ENCODE results near the gene STMP1.
"Not testable (repeated sequence)": the region's sequence is repeated elsewhere in the genome, so short reads cannot be mapped to it uniquely, and the experiment has no call there.

Gene STMP1

GRCh38 chr7:135666846-135667245 lies 4.5 kb downstream of the STMP1 start:
- Histone ChIP-seq H3K4me1 (ENCODE audit: insufficient read depth, low read length) (peaks cover 1% of the 10 kb centered on the region; the same call in 1 of the 2 replicates), H3K27ac (ENCODE audit: low read length) (no peak overlapping the region), H3K4me3 (ENCODE audit: low read length) (no peak overlapping the region), H3K27me3 (ENCODE audit: insufficient read depth, low read length) (no peaks in the 10 kb centered on the region), H3K9me3 (ENCODE audit: insufficient read depth, low read depth, low read length) (no peaks in the 10 kb centered on the region), H3K9ac (ENCODE audit: low read depth, low read length) (no peak overlapping the region), H3K36me3 (ENCODE audit: insufficient read depth, low read depth, low read length) (no peaks in the 10 kb centered on the region)

GRCh38 chr7:135667626-135668025 lies 5.3 kb downstream of the STMP1 start:
- H3K4me1 ChIP-seq (ENCODE audit: insufficient read depth, low read length); H3K27ac ChIP-seq (ENCODE audit: low read length); H3K9me3 ChIP-seq (ENCODE audit: insufficient read depth, low read depth, low read length); H3K4me3 ChIP-seq (ENCODE audit: low read length); H3K9ac ChIP-seq (ENCODE audit: low read depth, low read length); H3K36me3 ChIP-seq (ENCODE audit: insufficient read depth, low read depth, low read length); H3K27me3 ChIP-seq (ENCODE audit: insufficient read depth, low read length): not testable (repeated sequence)

DNA sequence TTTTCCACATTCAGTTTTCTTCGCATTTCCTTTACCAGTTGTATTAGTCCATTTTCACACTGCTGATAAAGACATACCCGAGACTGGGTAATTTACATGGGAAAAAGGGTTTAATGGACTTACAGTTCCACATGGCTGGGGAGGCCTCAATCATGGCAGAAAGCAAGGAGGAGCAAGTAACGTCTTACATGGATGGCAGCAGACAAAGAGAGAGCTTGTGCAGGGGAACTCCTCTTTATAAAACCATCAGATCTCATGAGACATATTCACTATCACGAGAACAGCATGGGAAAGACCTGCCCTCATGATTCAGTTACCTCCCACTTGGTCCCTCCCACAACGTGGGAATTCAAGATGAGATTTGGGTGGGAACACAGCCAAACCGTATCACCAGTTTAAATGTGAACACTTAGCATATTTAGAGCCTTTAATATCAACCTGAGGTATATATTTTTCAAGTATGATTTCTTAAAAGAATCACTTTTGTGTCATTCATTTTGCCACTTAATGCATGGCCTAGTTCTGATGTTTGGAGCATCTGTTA lies 6.6 kb downstream of the STMP1 start:
- not testable (repeated sequence) for H3K36me3 ChIP-seq (ENCODE audit: insufficient read depth, low read depth, low read length); H3K27ac ChIP-seq (ENCODE audit: low read length); H3K27me3 ChIP-seq (ENCODE audit: insufficient read depth, low read length); H3K4me3 ChIP-seq (ENCODE audit: low read length); H3K9me3 ChIP-seq (ENCODE audit: insufficient read depth, low read depth, low read length); H3K9ac ChIP-seq (ENCODE audit: low read depth, low read length); H3K4me1 ChIP-seq (ENCODE audit: insufficient read depth, low read length)

- no peaks in the 10 kb centered on the region for H3K27me3 ChIP-seq (ENCODE audit: insufficient read depth, low read length)
- H3K9ac ChIP-seq (ENCODE audit: low read depth, low read length) = no peak overlapping the region; the same call in 1 of the 2 replicates
- H3K9me3 ChIP-seq (ENCODE audit: insufficient read depth, low read depth, low read length) = no peaks in the 10 kb centered on the region
- no peak overlapping the region for H3K27ac ChIP-seq (ENCODE audit: low read length)
- peaks cover 17% of the 10 kb centered on the region for H3K36me3 ChIP-seq (ENCODE audit: insufficient read depth, low read depth, low read length)
- no peaks in the 10 kb centered on the region for H3K4me1 ChIP-seq (ENCODE audit: insufficient read depth, low read length)
- H3K4me3 ChIP-seq (ENCODE audit: low read length) = no peak overlapping the region
Measured at GRCh38 chr7:135669774-135670173, 7.5 kb downstream of the STMP1 start.

DNA sequence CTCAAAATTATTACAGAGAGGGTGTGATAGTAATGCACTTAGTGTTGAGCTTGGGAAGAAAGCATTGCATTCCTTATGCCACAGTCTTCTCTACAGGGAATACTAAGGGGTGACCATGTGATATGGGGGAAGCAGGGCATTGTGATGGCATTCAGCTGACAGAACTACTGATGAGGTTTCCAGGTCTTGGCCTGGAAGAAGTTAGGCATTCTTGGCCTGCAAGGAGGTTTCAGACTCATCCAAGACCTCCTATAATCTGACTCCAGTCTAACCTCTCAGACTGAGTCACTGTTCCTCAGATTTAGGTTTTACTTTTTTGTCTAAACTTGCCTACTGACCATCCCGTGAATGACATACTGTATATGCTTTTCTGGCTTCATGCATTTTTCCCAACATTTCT lies 7.9 kb downstream of the STMP1 start:
- Histone ChIP-seq H3K36me3 (ENCODE audit: insufficient read depth, low read depth, low read length) (peaks cover 20% of the 10 kb centered on the region), H3K9ac (ENCODE audit: low read depth, low read length) (no peak overlapping the region; the same call in 1 of the 2 replicates), H3K4me3 (ENCODE audit: low read length) (no peak overlapping the region), H3K9me3 (ENCODE audit: insufficient read depth, low read depth, low read length) (no peaks in the 10 kb centered on the region), H3K27ac (ENCODE audit: low read length) (no peak overlapping the region), H3K4me1 (ENCODE audit: insufficient read depth, low read length) (no peaks in the 10 kb centered on the region), H3K27me3 (ENCODE audit: insufficient read depth, low read length) (no peaks in the 10 kb centered on the region)

DNA sequence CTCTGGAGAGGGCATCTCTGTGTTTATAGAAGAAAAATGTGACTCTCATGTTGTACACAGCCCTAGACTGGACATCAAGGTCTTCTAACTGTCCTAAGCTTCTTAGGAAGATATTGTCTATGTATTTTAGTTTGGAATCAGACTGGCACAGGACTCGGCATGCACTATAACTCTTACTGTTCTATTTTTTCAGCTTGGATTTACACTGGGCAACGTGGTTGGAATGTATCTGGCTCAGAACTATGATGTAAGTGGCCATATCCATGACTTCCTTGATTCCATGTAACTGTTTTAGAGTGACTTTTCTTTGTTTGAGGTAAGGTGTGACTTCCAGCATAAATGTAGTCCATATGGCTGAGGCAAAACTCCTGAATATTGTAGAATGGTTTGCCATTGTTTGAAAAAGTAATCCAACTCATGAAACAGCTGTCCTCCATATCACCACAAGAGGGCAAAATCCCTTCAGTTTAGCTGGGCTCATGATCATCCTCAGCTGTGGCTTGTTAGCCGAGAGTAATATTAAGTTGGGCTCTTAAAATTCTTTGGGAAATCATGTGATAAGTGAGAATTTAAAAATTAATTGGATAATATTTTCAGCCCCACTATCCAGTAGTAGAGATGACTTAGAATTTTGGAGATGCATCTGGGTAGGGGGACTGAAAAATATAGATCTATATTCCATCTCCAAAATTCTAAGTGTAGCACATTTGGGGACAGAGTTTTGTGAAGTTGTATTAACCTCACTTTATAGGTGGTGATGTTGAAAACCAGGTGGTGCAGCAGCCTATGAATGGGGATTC lies 10.4 kb downstream of the STMP1 start:
- no peak overlapping the region for H3K9ac ChIP-seq (ENCODE audit: low read depth, low read length)
- peaks cover 43% of the 10 kb centered on the region for H3K36me3 ChIP-seq (ENCODE audit: insufficient read depth, low read depth, low read length)
- H3K9me3 ChIP-seq (ENCODE audit: insufficient read depth, low read depth, low read length) = no peaks in the 10 kb centered on the region
- H3K27ac ChIP-seq (ENCODE audit: low read length) = no peak overlapping the region
- H3K4me3 ChIP-seq (ENCODE audit: low read length) = no peak overlapping the region
- no peaks in the 10 kb centered on the region for H3K27me3 ChIP-seq (ENCODE audit: insufficient read depth, low read length)
- no peaks in the 10 kb centered on the region for H3K4me1 ChIP-seq (ENCODE audit: insufficient read depth, low read length)

DNA sequence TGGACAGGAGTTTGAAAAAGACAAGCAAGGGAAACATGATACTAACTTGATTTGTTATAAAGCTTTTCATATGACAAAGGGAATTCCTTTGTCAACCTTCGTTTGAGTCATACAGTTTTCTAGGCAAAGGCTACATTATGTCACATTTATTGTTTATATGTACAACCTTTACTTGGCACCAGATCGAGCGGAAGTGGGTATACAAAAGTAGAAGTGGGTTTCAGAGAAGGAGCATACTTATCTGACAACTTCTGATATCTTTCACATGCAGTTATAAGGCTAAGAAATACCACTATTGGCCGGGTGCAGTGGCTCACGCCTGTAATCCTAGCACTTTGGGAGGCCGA lies 11.0 kb downstream of the STMP1 start:
- no peak overlapping the region for H3K27ac ChIP-seq (ENCODE audit: low read length)
- H3K36me3 ChIP-seq (ENCODE audit: insufficient read depth, low read depth, low read length) = peaks cover 48% of the 10 kb centered on the region

GRCh38 chr7:135678612-135679575 lies 16.6 kb downstream of the STMP1 start:
- no peak overlapping the region for H3K27ac ChIP-seq (ENCODE audit: low read length)
- peaks cover 48% of the 10 kb centered on the region for H3K36me3 ChIP-seq (ENCODE audit: insufficient read depth, low read depth, low read length)
- H3K4me3 ChIP-seq (ENCODE audit: low read length) = no peak overlapping the region
- no peaks in the 10 kb centered on the region for H3K4me1 ChIP-seq (ENCODE audit: insufficient read depth, low read length)
- no peak overlapping the region for H3K9ac ChIP-seq (ENCODE audit: low read depth, low read length)
- H3K27me3 ChIP-seq (ENCODE audit: insufficient read depth, low read length) = no peaks in the 10 kb centered on the region
- H3K9me3 ChIP-seq (ENCODE audit: insufficient read depth, low read depth, low read length) = no peaks in the 10 kb centered on the region

More for the DNA sequence above, 11.0 kb downstream of the STMP1 start:
- no peak overlapping the region for H3K9ac ChIP-seq (ENCODE audit: low read depth, low read length)
- H3K27me3 ChIP-seq (ENCODE audit: insufficient read depth, low read length) = no peaks in the 10 kb centered on the region
- H3K9me3 ChIP-seq (ENCODE audit: insufficient read depth, low read depth, low read length) = no peaks in the 10 kb centered on the region
- no peaks in the 10 kb centered on the region for H3K4me1 ChIP-seq (ENCODE audit: insufficient read depth, low read length)
- H3K4me3 ChIP-seq (ENCODE audit: low read length) = no peak overlapping the region

DNA sequence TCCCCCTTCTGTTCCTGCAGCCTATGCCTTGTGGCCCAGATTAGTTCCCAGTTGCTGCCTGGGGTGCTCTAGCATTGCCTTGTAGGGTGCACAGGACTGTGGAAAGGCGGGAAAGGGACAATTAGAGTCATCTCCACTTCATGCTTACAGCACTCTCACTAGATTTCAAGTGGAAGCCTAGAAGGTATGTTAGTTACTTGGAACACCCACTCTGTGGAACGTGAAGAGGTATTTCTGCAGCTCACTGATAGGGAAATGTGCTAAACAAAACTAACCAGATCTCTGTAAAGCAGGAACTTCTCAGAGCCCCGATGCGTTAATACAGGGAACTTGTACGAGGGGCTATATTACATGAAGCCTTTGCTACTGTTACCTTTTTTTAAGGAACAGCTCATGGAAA lies 19.4 kb downstream of the STMP1 start:
- H3K9me3 ChIP-seq (ENCODE audit: insufficient read depth, low read depth, low read length) = no peaks in the 10 kb centered on the region
- peaks cover 27% of the 10 kb centered on the region for H3K36me3 ChIP-seq (ENCODE audit: insufficient read depth, low read depth, low read length)

GRCh38 chr7:135682191-135682590 lies 19.9 kb downstream of the STMP1 start:
- no peaks in the 10 kb centered on the region for H3K9me3 ChIP-seq (ENCODE audit: insufficient read depth, low read depth, low read length)
- no peak overlapping the region for H3K27ac ChIP-seq (ENCODE audit: low read length)
- H3K27me3 ChIP-seq (ENCODE audit: insufficient read depth, low read length) = no peaks in the 10 kb centered on the region
- no peak overlapping the region for H3K4me3 ChIP-seq (ENCODE audit: low read length)
- peaks cover 25% of the 10 kb centered on the region for H3K36me3 ChIP-seq (ENCODE audit: insufficient read depth, low read depth, low read length)
- H3K4me1 ChIP-seq (ENCODE audit: insufficient read depth, low read length) = no peaks in the 10 kb centered on the region; the same call in 1 of the 2 replicates
- no peak overlapping the region for H3K9ac ChIP-seq (ENCODE audit: low read depth, low read length)

More for the DNA sequence above, 19.4 kb downstream of the STMP1 start:
- Histone ChIP-seq H3K27me3 (ENCODE audit: insufficient read depth, low read length) (no peaks in the 10 kb centered on the region), H3K27ac (ENCODE audit: low read length) (no peak overlapping the region), H3K4me1 (ENCODE audit: insufficient read depth, low read length) (no peaks in the 10 kb centered on the region; the same call in 1 of the 2 replicates), H3K9ac (ENCODE audit: low read depth, low read length) (no peak overlapping the region), H3K4me3 (ENCODE audit: low read length) (no peak overlapping the region)

DNA sequence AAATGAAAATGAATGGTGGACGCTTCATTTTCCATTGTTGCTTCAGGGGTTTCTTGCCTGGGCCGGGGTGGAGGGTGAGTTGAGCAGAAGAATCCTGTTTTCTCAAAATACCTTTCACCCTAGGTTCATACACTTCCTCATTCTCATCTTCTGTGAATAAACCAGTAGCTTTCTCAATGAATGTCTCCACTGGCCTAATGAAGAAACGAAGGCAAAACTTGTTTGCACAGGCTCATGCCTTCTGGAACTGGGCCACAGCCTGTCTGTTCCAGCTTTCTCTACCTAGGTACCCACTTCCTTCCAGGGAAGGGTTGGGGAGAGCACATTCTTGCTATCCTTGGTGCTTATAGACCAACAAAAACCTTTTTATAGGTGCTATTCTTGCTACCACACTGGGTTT lies 21.3 kb downstream of the STMP1 start:
- no peak overlapping the region for H3K27ac ChIP-seq (ENCODE audit: low read length)

More for the DNA sequence above, 21.3 kb downstream of the STMP1 start:
- no peak overlapping the region for H3K9ac ChIP-seq (ENCODE audit: low read depth, low read length)
- H3K36me3 ChIP-seq (ENCODE audit: insufficient read depth, low read depth, low read length) = peaks cover 13% of the 10 kb centered on the region
- no peaks in the 10 kb centered on the region for H3K27me3 ChIP-seq (ENCODE audit: insufficient read depth, low read length)
- H3K9me3 ChIP-seq (ENCODE audit: insufficient read depth, low read depth, low read length) = no peaks in the 10 kb centered on the region
- no peak overlapping the region for H3K4me3 ChIP-seq (ENCODE audit: low read length)
- no peaks in the 10 kb centered on the region; the same call in 1 of the 2 replicates for H3K4me1 ChIP-seq (ENCODE audit: insufficient read depth, low read length)
